ENCODE data around the gene MICAL3.

DNA sequence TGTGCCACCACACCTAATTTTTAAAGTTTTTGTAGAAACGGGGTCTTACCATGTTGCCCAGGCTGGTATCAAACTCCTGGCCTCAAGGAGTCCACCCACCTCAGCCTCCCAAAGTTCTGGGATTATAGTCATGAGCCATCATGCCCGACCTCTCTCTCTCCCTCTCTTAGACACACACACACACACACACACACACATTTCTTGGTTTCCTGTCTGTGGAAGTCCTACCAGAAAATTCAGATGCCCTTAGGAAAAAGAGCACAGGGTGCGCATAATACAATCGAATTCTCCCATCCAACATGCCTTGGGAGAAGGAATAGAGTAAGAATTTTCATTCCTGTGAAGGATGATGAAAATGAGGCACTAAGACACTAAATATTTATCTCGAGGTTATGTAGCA lies 10.4 kb downstream of the MICAL3 start:
- TF ChIP-seq, protein P1, sequence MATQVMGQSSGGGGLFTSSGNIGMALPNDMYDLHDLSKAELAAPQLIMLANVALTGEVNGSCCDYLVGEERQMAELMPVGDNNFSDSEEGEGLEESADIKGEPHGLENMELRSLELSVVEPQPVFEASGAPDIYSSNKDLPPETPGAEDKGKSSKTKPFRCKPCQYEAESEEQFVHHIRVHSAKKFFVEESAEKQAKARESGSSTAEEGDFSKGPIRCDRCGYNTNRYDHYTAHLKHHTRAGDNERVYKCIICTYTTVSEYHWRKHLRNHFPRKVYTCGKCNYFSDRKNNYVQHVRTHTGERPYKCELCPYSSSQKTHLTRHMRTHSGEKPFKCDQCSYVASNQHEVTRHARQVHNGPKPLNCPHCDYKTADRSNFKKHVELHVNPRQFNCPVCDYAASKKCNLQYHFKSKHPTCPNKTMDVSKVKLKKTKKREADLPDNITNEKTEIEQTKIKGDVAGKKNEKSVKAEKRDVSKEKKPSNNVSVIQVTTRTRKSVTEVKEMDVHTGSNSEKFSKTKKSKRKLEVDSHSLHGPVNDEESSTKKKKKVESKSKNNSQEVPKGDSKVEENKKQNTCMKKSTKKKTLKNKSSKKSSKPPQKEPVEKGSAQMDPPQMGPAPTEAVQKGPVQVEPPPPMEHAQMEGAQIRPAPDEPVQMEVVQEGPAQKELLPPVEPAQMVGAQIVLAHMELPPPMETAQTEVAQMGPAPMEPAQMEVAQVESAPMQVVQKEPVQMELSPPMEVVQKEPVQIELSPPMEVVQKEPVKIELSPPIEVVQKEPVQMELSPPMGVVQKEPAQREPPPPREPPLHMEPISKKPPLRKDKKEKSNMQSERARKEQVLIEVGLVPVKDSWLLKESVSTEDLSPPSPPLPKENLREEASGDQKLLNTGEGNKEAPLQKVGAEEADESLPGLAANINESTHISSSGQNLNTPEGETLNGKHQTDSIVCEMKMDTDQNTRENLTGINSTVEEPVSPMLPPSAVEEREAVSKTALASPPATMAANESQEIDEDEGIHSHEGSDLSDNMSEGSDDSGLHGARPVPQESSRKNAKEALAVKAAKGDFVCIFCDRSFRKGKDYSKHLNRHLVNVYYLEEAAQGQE (IDR thresholded peaks at IDR 0.05), result no peak
- no peak for TF ChIP-seq NPAS2 (CRISPR knock-in tag; IDR thresholded peaks at IDR 0.05; ENCODE audit: borderline replicate concordance)
- no peak for TF ChIP-seq RAD21 (conservative IDR thresholded peaks at IDR 0.05 in 1 of 2, IDR thresholded peaks at IDR 0.05 in 1 of 2)
- TF ChIP-seq, protein P2, sequence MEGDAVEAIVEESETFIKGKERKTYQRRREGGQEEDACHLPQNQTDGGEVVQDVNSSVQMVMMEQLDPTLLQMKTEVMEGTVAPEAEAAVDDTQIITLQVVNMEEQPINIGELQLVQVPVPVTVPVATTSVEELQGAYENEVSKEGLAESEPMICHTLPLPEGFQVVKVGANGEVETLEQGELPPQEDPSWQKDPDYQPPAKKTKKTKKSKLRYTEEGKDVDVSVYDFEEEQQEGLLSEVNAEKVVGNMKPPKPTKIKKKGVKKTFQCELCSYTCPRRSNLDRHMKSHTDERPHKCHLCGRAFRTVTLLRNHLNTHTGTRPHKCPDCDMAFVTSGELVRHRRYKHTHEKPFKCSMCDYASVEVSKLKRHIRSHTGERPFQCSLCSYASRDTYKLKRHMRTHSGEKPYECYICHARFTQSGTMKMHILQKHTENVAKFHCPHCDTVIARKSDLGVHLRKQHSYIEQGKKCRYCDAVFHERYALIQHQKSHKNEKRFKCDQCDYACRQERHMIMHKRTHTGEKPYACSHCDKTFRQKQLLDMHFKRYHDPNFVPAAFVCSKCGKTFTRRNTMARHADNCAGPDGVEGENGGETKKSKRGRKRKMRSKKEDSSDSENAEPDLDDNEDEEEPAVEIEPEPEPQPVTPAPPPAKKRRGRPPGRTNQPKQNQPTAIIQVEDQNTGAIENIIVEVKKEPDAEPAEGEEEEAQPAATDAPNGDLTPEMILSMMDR (IDR thresholded peaks at IDR 0.05), result no peak
- TF ChIP-seq, protein P3, sequence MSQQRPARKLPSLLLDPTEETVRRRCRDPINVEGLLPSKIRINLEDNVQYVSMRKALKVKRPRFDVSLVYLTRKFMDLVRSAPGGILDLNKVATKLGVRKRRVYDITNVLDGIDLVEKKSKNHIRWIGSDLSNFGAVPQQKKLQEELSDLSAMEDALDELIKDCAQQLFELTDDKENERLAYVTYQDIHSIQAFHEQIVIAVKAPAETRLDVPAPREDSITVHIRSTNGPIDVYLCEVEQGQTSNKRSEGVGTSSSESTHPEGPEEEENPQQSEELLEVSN (IDR thresholded peaks at IDR 0.05; ENCODE audit: borderline replicate concordance, low read depth), result no peak
- TF ChIP-seq CEBPB (IDR thresholded peaks at IDR 0.05), result no peak
- no peak for TF ChIP-seq POLR2A (IDR thresholded peaks at IDR 0.05; ENCODE audit: low read length)
- TF ChIP-seq, protein P4, sequence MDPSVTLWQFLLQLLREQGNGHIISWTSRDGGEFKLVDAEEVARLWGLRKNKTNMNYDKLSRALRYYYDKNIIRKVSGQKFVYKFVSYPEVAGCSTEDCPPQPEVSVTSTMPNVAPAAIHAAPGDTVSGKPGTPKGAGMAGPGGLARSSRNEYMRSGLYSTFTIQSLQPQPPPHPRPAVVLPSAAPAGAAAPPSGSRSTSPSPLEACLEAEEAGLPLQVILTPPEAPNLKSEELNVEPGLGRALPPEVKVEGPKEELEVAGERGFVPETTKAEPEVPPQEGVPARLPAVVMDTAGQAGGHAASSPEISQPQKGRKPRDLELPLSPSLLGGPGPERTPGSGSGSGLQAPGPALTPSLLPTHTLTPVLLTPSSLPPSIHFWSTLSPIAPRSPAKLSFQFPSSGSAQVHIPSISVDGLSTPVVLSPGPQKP (IDR thresholded peaks at IDR 0.05; ENCODE audit: low read depth, low read length), result no peak
